ENCODE results near the gene RAB3IL1. TPM values are rescaled to one million over a fixed set of nuclear protein-coding genes. Genes with fewer than 3 reads are reported as not detected.

RAB3IL1 gene
- total and polyA plus RNA-seq, 9 of the 15 experiments (the other 6 are each of a cell fraction or from before 2014, with no cell fraction given) = 0.15 to 42.6 (median 15.5) TPM

DNA sequence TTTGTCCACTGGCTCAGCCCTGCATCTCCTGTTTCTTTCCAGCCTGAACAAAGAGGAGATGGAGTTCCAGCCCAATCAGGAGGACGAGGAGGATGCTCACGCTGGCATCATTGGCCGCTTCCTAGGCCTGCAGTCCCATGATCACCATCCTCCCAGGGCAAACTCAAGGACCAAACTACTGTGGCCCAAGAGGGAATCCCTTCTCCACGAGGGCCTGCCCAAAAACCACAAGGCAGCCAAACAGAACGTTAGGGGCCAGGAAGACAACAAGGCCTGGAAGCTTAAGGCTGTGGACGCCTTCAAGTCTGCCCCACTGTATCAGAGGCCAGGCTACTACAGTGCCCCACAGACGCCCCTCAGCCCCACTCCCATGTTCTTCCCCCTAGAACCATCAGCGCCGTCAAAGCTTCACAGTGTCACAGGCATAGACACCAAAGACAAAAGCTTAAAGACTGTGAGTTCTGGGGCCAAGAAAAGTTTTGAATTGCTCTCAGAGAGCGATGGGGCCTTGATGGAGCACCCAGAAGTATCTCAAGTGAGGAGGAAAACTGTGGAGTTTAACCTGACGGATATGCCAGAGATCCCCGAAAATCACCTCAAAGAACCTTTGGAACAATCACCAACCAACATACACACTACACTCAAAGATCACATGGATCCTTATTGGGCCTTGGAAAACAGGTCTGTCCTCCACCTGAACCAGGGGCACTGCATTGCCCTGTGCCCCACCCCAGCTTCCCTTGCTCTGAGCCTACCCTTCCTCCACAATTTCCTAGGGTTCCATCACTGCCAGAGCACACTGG, 45.0 kb upstream of the RAB3IL1 start (continued):
- TF ChIP-seq SIX5 (IDR thresholded peaks at IDR 0.05; ENCODE audit: borderline replicate concordance in 1 of 2, insufficient read depth in 1 of 2, low read depth in 1 of 2, low read length in 2 of 2) (no peak), ZFP1 (CRISPR knock-in tag; IDR thresholded peaks at IDR 0.05) (no peak), RBFOX2 (IDR thresholded peaks at IDR 0.05; ENCODE audit: low read depth, low read length) (peak; percentile 56), GABPA (tag; conservative IDR thresholded peaks at IDR 0.05; ENCODE audit: low read depth) (no peak), E2F3 (CRISPR knock-in tag; IDR thresholded peaks at IDR 0.05) (no peak), LCOR (CRISPR knock-in tag; IDR thresholded peaks at IDR 0.05) (no peak), TAL1 (IDR thresholded peaks at IDR 0.05) (no peak), MCM5 (IDR thresholded peaks at IDR 0.05; ENCODE audit: low read depth) (no peak), KLF13 (tag; IDR thresholded peaks at IDR 0.05; ENCODE audit: borderline replicate concordance, low read depth) (no peak), JUND (IDR thresholded peaks at IDR 0.05; ENCODE audit: borderline replicate concordance, low read depth, low read length) (no peak), JUND (tag; IDR thresholded peaks at IDR 0.05; ENCODE audit: borderline replicate concordance, low read depth, low read length) (no peak), PRPF4 (IDR thresholded peaks at IDR 0.05; ENCODE audit: insufficient read depth, low read depth, low read length, poor library complexity, severe bottlenecking) (no peak), ZNF507 (tag; conservative IDR thresholded peaks at IDR 0.05) (no peak), DNMT1 (IDR thresholded peaks at IDR 0.05) (no peak), FOS (IDR thresholded peaks at IDR 0.05; ENCODE audit: extremely low read depth, insufficient read length) (no peak), RBM14 (IDR thresholded peaks at IDR 0.05; ENCODE audit: borderline replicate concordance, insufficient read depth, low read depth, low read length) (no peak), ZNF143 (CRISPR knock-in tag; IDR thresholded peaks at IDR 0.05) (no peak), OTX1 (CRISPR knock-in tag; IDR thresholded peaks at IDR 0.05) (peak; percentile 86; the same call in 1 of the 2 replicates), CHD2 (IDR thresholded peaks at IDR 0.05; ENCODE audit: low read depth, low read length) (peak; percentile 19; the same call in 1 of the 2 replicates), ESRRA (IDR thresholded peaks at IDR 0.05; ENCODE audit: borderline replicate concordance, low read depth) (no peak), ILF3 (IDR thresholded peaks at IDR 0.05; ENCODE audit: borderline replicate concordance) (no peak), SRSF1 (IDR thresholded peaks at IDR 0.05; ENCODE audit: low read depth, low read length) (no peak), SAP30 (IDR thresholded peaks at IDR 0.05; ENCODE audit: borderline replicate concordance, insufficient read depth, low read depth, low read length, poor library complexity, severe bottlenecking) (no peak)
- TF ChIP-seq, protein P1, sequence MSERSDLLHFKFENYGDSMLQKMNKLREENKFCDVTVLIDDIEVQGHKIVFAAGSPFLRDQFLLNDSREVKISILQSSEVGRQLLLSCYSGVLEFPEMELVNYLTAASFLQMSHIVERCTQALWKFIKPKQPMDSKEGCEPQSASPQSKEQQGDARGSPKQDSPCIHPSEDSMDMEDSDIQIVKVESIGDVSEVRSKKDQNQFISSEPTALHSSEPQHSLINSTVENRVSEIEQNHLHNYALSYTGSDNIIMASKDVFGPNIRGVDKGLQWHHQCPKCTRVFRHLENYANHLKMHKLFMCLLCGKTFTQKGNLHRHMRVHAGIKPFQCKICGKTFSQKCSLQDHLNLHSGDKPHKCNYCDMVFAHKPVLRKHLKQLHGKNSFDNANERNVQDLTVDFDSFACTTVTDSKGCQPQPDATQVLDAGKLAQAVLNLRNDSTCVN (CRISPR knock-in tag; IDR thresholded peaks at IDR 0.05) = peak; percentile 41; the same call in 1 of the 2 replicates
- TF ChIP-seq, protein P2, sequence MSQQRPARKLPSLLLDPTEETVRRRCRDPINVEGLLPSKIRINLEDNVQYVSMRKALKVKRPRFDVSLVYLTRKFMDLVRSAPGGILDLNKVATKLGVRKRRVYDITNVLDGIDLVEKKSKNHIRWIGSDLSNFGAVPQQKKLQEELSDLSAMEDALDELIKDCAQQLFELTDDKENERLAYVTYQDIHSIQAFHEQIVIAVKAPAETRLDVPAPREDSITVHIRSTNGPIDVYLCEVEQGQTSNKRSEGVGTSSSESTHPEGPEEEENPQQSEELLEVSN (IDR thresholded peaks at IDR 0.05; ENCODE audit: borderline replicate concordance in 1 of 2, extremely low read depth in 1 of 2, insufficient read depth in 1 of 2, insufficient read length in 1 of 2, low read depth in 1 of 2, low read length in 1 of 2, poor library complexity in 1 of 2, severe bottlenecking in 1 of 2) = no peak

All from K562 (cell line).